GM12865 (cell line): ENCODE results near the gene TUBD1.

Source experiments
- DNase-seq: peaks from one replicate; pipeline ENCODE4 v3.0.0; 2010; ENCODE audit warnings: low read depth
- H3K4me3 ChIP-seq: 2 replicates; pipeline ENCODE4 v1.5.1; 2011; ENCODE audit warnings: mild to moderate bottlenecking, low read depth, low read length, control low read depth
- TF ChIP-seq, protein P1 (sequence below): IDR thresholded peaks from 2 replicates; pipeline ENCODE4 v1.5.1; 2011; ENCODE audit warnings: low read length, control low read depth, low read depth, inconsistent platforms; ENCODE audit not compliant: insufficient read depth; ENCODE audit errors: missing control alignments

TUBD1 gene

GRCh38 chr17:59811209-59811608, 81.5 kb downstream of the TUBD1 start:
- no peak overlapping the region for H3K4me3 ChIP-seq
- TF ChIP-seq, protein P1, sequence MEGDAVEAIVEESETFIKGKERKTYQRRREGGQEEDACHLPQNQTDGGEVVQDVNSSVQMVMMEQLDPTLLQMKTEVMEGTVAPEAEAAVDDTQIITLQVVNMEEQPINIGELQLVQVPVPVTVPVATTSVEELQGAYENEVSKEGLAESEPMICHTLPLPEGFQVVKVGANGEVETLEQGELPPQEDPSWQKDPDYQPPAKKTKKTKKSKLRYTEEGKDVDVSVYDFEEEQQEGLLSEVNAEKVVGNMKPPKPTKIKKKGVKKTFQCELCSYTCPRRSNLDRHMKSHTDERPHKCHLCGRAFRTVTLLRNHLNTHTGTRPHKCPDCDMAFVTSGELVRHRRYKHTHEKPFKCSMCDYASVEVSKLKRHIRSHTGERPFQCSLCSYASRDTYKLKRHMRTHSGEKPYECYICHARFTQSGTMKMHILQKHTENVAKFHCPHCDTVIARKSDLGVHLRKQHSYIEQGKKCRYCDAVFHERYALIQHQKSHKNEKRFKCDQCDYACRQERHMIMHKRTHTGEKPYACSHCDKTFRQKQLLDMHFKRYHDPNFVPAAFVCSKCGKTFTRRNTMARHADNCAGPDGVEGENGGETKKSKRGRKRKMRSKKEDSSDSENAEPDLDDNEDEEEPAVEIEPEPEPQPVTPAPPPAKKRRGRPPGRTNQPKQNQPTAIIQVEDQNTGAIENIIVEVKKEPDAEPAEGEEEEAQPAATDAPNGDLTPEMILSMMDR: no peak
- DNase-seq: no peak

DNA sequence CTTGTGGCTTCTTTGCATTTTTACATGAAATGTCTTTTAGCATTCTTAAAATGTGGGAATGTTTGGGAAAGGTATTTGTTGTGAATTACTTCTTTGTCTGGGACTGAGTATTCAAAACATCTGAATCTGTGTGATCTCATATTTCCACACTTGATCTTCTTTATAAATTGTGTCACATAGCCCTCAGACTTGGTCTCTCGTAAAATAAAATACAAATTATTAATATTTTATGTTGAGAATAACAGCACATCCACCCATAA, 81.9 kb downstream of the TUBD1 start:
- TF ChIP-seq, protein P1: no peak
- no peak for DNase-seq
- H3K4me3 ChIP-seq: no peak overlapping the region
